Esophagus muscularis mucosa (tissue), 3 donors: ENCODE measurements around the gene CTDP1.

Source experiments
- CTCF ChIP-seq, 3 experiments: fragments of 200-600 bp in 2 of 3; fragments of 450-650 bp in 1 of 3; sonication (generic) in 2 of 3; IDR thresholded peaks; one replicate each; pipeline ENCODE4 v1.5.1; 2017 to 2019; ENCODE audit warnings: antibody characterized with exemption in 3 of 3, mild to moderate bottlenecking in 2 of 3, moderate library complexity in 1 of 3
- POLR2A ChIP-seq: fragments of 450-650 bp; IDR thresholded peaks from one replicate; pipeline ENCODE4 v1.6.1; 2017; ENCODE audit warnings: antibody characterized with exemption, moderate library complexity, mild to moderate bottlenecking, low read depth
- POLR2AphosphoS5 ChIP-seq, 2 donors: sonication (generic); formaldehyde crosslinking; IDR thresholded peaks; one replicate each; pipeline ENCODE4 v1.6.1; 2017; ENCODE audit warnings: antibody characterized with exemption in 2 of 2

GRCh38 chr18:79732721-79733025 lies 53.1 kb downstream of the CTDP1 start:
- TF ChIP-seq CTCF (IDR thresholded peaks at IDR 0.05) = no peak
- TF ChIP-seq POLR2AphosphoS5 (IDR thresholded peaks at IDR 0.05) = no peak
- no peak for TF ChIP-seq POLR2A
